PFSK-1 (cell line): Measurements from ENCODE around the gene CDCA7.

Experiments used
- FOXP2 ChIP-seq: optimal IDR thresholded peaks from 2 replicates; pipeline ENCODE3; 2011; ENCODE audit warnings: borderline replicate concordance, control low read depth, inconsistent platforms; ENCODE audit not compliant: insufficient read depth; ENCODE audit errors: extremely low read length, extremely low read depth
- POLR2AphosphoS5 ChIP-seq: IDR thresholded peaks from 2 replicates; pipeline ENCODE4 v1.6.1; 2012; ENCODE audit warnings: low read depth, mild to moderate bottlenecking, control low read depth, low read length, moderate library complexity
- SIN3A ChIP-seq: IDR thresholded peaks from 2 replicates; pipeline ENCODE4 v1.6.1; 2012; ENCODE audit warnings: mild to moderate bottlenecking, low read length, moderate library complexity, borderline replicate concordance; ENCODE audit not compliant: insufficient read depth
- TAF1 ChIP-seq: IDR thresholded peaks from 2 replicates; pipeline ENCODE4 v1.6.1; 2012; ENCODE audit warnings: low read length, control low read depth, borderline replicate concordance; ENCODE audit not compliant: insufficient read depth
- TF ChIP-seq, protein P1 (sequence below), 2 experiments: IDR thresholded peaks; 2 replicates each; pipeline versions ENCODE4 v1.6.1 to v1.8.0; 2011 to 2012; ENCODE audit warnings: low read depth in 2 of 2, low read length in 2 of 2, control low read depth in 1 of 2, inconsistent platforms in 1 of 2, mild to moderate bottlenecking in 1 of 2, moderate library complexity in 1 of 2; ENCODE audit not compliant: insufficient read depth in 1 of 2

DNA sequence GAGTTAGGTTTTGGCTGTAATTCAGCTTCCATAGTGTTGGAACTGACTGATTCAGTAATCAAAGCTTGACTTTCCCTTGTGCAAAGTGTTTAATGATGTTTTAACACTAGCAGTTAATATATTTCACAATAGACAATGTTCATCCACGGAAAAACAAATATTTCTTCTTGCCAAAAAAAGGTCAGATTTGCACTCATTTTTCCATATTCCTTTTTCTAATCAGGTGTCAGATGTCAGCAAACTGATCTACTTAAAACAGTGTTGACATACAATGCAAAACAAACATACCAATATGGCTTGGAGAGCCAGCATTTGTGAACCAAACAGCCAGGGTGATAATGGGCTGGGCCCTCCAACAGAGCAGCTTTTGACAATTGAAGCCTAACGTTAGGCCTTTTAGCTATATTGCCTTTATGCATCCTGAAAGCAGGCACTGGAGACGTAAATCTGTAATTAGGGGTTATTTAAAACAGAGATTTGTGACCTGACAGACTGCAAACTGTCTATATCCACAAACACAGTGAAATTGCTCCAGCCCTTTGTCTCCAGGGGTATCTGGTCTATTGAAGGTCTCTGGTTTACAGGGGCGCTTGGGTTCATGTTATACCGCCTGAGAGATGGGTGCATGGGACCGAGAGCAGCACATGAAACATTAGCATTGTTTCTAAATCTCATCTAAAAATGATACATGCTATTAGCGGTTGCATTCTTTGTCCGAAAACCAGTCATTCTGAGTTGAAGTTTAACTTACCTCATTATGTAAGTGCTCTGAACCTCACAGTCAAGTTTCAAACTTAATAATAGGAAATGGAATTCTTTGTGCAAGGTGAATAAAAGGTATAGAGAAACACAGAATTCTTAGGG lies 7.1 kb upstream of the CDCA7 start:
- TF ChIP-seq POLR2AphosphoS5 (no peak), TAF1 (no peak), SIN3A (no peak), FOXP2 (no peak)
- TF ChIP-seq, protein P1, sequence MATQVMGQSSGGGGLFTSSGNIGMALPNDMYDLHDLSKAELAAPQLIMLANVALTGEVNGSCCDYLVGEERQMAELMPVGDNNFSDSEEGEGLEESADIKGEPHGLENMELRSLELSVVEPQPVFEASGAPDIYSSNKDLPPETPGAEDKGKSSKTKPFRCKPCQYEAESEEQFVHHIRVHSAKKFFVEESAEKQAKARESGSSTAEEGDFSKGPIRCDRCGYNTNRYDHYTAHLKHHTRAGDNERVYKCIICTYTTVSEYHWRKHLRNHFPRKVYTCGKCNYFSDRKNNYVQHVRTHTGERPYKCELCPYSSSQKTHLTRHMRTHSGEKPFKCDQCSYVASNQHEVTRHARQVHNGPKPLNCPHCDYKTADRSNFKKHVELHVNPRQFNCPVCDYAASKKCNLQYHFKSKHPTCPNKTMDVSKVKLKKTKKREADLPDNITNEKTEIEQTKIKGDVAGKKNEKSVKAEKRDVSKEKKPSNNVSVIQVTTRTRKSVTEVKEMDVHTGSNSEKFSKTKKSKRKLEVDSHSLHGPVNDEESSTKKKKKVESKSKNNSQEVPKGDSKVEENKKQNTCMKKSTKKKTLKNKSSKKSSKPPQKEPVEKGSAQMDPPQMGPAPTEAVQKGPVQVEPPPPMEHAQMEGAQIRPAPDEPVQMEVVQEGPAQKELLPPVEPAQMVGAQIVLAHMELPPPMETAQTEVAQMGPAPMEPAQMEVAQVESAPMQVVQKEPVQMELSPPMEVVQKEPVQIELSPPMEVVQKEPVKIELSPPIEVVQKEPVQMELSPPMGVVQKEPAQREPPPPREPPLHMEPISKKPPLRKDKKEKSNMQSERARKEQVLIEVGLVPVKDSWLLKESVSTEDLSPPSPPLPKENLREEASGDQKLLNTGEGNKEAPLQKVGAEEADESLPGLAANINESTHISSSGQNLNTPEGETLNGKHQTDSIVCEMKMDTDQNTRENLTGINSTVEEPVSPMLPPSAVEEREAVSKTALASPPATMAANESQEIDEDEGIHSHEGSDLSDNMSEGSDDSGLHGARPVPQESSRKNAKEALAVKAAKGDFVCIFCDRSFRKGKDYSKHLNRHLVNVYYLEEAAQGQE (IDR thresholded peaks at IDR 0.05; ENCODE audit: insufficient read depth in 1 of 2, low read depth in 2 of 2, low read length in 2 of 2), result no peak
